Fibroblast of villous mesenchyme (primary cell): ENCODE measurements around the gene YAF2. TPM values are rescaled to one million over a fixed set of nuclear protein-coding genes. Genes with fewer than 3 reads are reported as not detected.

Source experiments
- DNase-seq: peaks from one replicate; pipeline ENCODE4 v3.0.0-alpha.2; 2010; ENCODE audit warnings: low read depth
- H3K4me3 ChIP-seq: 2 replicates; pipeline ENCODE4 v1.5.1; 2011; ENCODE audit warnings: low read depth, mild to moderate bottlenecking, low read length
- total RNA-seq: library from RNA; depleted of rRNA; stranded (reverse); fragments of >200 nt; gene quantifications from 2 replicates; pipeline ENCODE4 v1.2.3, GENCODE V29; 2012
- TF ChIP-seq, protein P1 (sequence below): IDR thresholded peaks from 2 replicates; pipeline ENCODE4 v1.5.1; 2012; ENCODE audit warnings: low read depth, mild to moderate bottlenecking, low read length; ENCODE audit not compliant: insufficient read depth

YAF2 gene
- total RNA-seq, 1 donor: 20.7 TPM

DNA sequence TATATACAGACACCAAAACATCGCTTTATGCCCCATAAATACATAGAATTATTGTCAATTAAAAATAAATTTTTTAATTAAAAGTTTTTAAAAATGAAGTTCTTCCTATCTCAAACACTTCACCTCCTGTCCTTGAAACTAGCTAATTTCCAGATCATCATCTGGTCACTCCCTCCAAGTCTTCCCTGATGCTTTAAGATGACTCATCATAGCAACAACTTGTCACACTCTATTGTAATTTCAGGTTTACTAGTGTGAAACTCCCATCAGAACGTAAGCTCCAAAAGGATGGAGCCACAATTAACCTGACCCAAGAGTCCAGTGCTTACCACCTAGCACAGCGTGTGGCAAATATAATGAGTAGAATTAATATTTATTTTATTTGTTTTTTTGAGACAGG, 109.7 kb downstream of the YAF2 start:
- TF ChIP-seq, protein P1, sequence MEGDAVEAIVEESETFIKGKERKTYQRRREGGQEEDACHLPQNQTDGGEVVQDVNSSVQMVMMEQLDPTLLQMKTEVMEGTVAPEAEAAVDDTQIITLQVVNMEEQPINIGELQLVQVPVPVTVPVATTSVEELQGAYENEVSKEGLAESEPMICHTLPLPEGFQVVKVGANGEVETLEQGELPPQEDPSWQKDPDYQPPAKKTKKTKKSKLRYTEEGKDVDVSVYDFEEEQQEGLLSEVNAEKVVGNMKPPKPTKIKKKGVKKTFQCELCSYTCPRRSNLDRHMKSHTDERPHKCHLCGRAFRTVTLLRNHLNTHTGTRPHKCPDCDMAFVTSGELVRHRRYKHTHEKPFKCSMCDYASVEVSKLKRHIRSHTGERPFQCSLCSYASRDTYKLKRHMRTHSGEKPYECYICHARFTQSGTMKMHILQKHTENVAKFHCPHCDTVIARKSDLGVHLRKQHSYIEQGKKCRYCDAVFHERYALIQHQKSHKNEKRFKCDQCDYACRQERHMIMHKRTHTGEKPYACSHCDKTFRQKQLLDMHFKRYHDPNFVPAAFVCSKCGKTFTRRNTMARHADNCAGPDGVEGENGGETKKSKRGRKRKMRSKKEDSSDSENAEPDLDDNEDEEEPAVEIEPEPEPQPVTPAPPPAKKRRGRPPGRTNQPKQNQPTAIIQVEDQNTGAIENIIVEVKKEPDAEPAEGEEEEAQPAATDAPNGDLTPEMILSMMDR: no peak
- no peak overlapping the region for H3K4me3 ChIP-seq
- peak; percentile 38 for DNase-seq

DNA sequence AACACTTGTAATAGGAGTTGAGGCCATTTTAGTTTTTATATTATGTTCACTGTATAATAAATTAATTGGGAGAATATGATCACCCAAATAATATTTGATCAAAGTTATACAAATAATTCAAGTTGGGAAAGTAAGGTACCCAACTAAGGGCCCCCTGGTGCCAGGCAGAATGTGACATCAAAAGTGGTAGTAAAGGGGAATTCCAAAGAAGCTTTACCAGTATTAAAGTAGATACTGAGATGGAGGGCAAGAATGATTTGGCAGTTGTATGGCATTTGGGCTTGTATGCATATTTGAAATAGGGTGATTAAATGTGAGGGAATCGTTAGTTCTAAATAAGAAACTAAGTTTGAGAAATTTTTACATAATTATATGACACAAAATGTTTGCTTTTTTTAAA, 111.1 kb downstream of the YAF2 start:
- TF ChIP-seq, protein P1: no peak
- DNase-seq: no peak
- H3K4me3 ChIP-seq: no peak overlapping the region

DNA sequence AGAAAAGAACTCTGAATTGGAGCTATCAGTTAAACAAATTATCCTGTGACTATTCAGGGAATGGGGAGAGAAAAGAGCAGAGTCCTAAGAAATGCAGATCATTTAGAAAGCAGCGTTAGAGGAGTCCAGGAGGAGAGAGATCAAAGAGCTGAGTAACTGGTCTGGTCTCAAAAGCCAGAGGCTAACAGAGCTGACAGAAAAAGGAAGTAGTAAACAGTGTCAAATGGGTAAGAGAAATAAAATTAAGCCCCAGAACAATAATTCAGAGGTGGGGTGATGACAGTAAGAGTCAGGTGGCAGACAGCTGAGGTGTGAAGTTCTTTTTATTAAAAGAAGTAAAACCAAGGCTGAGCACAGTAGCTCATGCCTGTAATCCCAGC, 112.7 kb downstream of the YAF2 start:
- no peak overlapping the region for H3K4me3 ChIP-seq
- DNase-seq: no peak
- TF ChIP-seq, protein P1: no peak

DNA sequence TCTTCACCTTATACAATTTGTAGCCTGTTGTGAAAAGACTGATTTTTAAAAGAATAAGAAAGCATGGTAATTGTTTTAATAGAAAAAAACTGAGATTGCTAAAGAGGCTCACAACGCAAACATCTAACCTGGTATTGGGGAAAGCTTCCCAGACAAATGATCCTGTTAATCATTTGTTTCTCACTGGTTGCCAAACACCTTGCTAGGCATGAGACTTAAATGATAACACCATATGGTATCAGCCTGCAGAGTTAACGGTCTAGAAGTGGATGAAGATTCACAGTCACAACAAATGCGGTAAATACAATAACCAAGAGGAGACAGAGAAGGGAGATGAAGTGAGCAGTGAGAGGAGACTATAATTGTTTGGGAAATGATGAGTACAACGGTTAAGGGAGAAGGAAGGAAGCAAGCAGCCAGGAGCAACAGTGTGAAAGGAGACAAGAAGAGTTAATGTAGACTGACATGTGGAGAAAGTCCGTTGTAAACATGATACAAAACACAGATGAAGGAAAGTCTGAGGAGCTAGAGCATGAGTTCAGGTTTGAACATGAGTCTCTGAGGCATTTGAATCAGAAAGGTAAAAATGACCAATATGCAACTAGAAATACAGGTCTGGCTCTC, 113.2 kb downstream of the YAF2 start:
- no peak for DNase-seq
- TF ChIP-seq, protein P1: no peak
- no peak overlapping the region for H3K4me3 ChIP-seq

DNA sequence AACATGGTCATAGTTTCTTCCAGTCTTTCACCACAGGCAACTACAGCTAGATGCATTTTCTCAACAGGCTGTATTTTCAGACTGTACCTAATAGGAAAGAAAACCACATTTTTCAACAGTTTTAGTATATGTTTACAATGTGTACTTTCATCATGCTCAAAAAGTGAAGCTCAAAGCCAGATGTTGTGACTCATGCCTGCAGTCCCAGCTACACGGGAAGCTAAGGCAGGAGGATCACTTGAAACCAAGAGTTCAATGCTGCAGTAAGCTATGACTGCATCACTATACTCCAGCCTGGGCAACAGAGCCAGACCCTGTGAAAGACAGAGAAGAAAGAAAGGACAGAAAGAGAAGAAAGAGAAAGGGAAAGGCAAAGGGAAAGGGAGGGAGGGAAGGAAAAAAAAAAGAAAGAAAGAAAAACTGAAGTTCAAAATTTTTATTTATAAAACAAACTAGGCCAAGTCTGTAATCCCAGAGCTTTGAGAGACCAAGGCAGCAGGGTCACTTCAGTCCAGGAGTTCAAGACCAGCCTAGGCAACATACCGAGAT, 118.9 kb downstream of the YAF2 start:
- peak; percentile 92 for DNase-seq
- no peak overlapping the region for H3K4me3 ChIP-seq
- TF ChIP-seq, protein P1: no peak

DNA sequence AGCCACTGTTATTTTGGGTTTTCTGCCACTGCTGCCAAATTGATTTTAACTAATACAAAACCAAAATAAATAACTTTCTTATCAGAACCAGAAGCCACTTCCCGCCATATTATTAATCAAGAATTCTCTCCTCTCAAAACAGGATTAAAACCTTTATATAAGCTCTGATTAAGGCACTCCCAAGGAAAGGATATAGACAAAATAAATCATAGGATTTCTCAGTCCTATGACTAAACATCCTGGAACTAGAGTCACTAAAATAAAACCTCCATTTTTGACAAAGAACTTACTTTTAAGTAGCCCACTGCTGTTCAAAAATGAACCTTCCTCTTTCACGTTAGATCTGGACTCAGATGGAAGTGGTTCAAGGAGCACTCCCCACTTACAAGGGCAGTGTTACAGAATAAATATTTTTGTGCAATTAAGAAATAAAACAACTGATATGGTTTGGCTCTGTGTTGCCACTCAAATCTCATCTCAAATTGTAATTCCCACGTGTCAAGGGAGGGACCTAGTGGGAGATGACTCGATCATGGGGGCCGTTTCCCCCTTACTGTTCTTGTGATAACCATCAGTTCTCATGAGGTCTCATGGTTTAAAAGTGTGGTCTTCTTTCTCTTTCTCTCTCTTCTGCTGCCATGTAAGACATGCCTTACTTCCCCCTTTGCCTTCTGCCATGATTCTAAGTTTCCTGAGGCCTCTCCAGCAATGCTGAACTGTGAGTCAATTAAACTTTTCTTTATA, 119.7 kb downstream of the YAF2 start:
- no peak overlapping the region for H3K4me3 ChIP-seq
- no peak for DNase-seq
- TF ChIP-seq, protein P1: no peak

DNA sequence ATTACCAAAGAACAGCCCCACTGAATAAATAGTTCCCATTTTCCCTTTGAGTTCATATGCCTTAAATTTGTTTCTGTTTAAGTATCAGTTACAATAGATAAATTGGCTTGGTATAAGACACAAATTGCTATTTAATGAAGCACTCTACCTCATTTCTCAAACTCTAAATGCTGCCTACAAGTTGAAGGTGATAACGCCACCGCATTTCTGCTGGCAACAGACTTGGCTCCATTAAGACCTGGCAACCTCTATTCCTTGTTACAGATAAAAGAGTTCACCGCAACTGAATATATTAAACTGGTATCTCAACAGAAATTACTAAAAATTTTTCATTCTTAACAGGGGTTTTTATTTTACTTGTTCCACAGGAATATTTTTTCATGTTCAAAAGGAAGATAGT, 129.0 kb downstream of the YAF2 start:
- no peak for DNase-seq
- H3K4me3 ChIP-seq: no peak overlapping the region
- TF ChIP-seq, protein P1: no peak
